WI38 (cell line): ENCODE results near the gene IL13RA2.

ENCODE experiments used
- H3K4me3 ChIP-seq: 2 replicates; pipeline ENCODE4 v1.5.1; 2011; ENCODE audit warnings: low read depth, mild to moderate bottlenecking, control low read depth, low read length
- CTCF ChIP-seq: IDR thresholded peaks from 2 replicates; pipeline ENCODE4 v1.5.1; 2012; ENCODE audit warnings: low read depth, mild to moderate bottlenecking, control low read depth, low read length

IL13RA2 gene

DNA sequence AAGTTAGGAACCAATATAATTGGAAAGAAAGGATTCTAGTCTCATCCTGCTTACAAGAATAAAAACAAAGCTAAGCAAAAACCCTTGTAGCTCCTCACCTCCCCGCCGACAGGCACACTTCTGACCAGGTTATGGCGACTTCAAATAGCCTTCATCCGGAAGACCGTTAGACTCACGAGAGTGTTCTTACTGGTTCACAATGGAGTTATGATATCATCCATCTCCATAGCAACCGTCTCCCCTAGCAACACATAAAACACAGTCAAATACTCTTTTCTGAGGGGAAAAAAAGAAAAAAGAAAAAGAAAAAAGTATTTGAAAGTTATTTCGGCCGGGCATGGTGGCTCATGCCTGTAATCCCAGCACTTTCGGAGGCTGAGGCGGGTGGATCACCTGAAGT is at the start of gene IL13RA2:
TSS of gene IL13RA2 (minus strand) at position 162 of the 400 bp plus-strand sequence. CDS start 347 bp downstream, outside the sequence.
- H3K4me3 ChIP-seq, result no peak within 1 kb of the TSS
- no peak for TF ChIP-seq CTCF

DNA sequence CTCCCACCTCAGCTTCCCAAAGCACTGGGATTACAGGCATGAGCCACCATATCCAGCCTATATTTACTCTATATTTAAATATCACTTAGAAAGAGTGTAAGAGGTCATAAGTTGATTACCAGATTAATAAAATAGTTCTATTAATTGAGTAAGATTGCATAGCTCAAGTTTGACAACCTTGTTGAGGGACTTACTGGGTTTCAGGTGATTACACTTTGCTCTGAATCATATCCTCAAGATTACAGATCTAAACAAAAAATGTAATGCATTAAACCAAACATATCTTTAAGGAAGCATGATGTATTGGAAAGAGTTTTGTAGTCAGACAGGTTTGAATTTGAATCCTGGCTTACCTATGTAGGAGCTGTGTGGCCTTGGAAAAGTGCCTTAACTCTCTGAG is 47.9 kb upstream of the IL13RA2 start:
- no peak overlapping the region for H3K4me3 ChIP-seq
- TF ChIP-seq CTCF, result no peak

- TF ChIP-seq CTCF, result no peak
- H3K4me3 ChIP-seq, result no peak overlapping the region
Measured at GRCh38 chrX:115060013-115060412, 42.6 kb upstream of the IL13RA2 start.

DNA sequence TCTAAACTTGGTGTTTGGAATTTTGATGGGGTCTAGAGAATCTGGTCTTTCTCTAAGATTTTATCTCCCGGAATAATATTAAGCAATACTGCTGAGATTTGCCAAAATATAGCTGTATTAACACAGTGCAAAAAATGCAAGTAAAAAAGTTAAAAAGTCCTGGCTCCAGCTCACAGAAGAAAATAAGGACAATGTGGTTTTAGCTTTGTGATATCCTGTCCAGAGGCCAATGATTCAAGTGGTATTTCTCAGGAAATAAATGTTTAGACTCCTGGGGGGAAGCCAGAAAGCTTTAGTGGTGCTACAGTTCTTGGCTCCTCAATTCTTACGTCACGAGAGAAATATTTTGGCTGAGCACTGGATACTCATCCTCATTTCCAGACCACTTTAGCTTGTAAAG is 40.9 kb upstream of the IL13RA2 start:
- no peak overlapping the region for H3K4me3 ChIP-seq
- no peak for TF ChIP-seq CTCF

- no peak overlapping the region for H3K4me3 ChIP-seq
- TF ChIP-seq CTCF, result no peak
Measured at GRCh38 chrX:115054876-115055275, 37.5 kb upstream of the IL13RA2 start.

DNA sequence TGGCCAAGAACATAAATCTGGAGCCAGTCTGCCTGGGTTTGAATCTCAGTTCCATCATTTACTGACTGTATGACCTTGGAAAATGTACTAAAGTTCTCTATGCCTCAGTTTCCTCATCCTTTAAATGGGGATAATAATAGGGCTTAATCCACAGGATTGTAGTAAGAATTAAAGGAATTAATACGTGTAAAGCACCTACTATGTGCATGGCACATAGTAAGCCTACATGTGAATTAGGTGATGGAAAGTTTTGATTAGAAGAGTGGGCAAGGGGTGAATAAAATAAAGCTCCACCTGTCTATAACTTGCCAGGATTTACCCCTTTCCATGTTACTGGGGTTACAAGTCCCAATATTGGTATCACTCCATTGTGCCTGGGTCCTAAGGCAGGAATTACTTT is 35.8 kb upstream of the IL13RA2 start:
- H3K4me3 ChIP-seq, result no peak overlapping the region
- no peak for TF ChIP-seq CTCF

- no peak overlapping the region for H3K4me3 ChIP-seq
- TF ChIP-seq CTCF, result no peak
Measured at GRCh38 chrX:115047715-115048114, 30.3 kb upstream of the IL13RA2 start.
